Colon (tissue), 2 donors: ENCODE measurements around the gene UXS1.

Experiments used
- FAIRE-seq: peaks from 2 replicates; lab custom pipeline; 2012; peaks lifted over from hg19 to GRCh38; lab: Jason Lieb, UNC
- donor health status: control.
- donor health status: control.

Gene UXS1

DNA sequence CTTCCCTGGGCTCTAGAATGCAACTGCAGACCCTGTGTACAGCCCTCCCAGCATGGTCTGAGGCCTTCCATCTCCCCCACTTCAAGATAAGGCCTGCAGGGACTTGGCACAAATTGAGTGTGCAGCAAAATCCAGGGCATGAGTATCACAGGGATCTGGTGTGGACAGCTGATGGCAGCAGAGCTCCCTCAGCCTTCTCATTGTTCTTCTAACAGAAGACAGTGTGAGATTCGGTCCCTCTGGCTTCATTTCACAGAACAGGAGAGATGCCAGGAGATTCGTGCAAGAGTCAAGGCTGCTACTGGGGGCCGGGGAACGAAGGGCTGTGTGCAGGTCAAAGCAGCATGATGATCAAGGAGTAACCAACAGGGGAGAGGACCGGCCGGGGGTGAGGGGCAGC, 85.8 kb downstream of the UXS1 start:
- no peak for FAIRE-seq

DNA sequence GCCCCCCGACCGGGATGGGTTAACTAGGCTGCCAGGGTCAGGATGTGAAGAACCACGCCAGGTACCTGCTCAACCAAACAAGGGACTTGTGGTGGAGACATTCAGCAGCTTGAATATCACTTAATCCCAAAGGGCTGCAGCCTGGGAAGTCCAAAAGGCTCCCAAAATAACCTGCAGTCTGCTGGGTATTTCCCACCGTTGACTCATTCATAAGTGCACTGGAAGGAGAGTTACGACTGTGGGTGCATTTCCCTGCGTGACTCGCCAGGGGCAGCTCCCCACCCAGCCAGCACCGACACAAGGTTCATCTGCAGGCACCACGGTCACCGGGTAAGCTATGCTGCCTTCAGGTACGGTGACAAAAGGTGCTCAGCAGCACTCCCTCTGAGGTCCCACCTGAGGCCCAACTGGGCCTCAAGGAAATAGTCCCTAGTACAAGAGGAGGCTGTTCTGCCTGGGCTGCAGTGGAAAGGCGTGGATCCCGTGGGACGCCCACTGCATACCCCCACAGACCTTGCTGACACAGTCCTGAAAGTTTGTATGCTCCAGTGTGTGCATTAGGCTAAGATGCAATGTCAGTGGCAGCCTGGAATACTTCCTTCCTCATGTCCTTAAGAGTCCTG, 86.5 kb downstream of the UXS1 start:
- FAIRE-seq: no peak

DNA sequence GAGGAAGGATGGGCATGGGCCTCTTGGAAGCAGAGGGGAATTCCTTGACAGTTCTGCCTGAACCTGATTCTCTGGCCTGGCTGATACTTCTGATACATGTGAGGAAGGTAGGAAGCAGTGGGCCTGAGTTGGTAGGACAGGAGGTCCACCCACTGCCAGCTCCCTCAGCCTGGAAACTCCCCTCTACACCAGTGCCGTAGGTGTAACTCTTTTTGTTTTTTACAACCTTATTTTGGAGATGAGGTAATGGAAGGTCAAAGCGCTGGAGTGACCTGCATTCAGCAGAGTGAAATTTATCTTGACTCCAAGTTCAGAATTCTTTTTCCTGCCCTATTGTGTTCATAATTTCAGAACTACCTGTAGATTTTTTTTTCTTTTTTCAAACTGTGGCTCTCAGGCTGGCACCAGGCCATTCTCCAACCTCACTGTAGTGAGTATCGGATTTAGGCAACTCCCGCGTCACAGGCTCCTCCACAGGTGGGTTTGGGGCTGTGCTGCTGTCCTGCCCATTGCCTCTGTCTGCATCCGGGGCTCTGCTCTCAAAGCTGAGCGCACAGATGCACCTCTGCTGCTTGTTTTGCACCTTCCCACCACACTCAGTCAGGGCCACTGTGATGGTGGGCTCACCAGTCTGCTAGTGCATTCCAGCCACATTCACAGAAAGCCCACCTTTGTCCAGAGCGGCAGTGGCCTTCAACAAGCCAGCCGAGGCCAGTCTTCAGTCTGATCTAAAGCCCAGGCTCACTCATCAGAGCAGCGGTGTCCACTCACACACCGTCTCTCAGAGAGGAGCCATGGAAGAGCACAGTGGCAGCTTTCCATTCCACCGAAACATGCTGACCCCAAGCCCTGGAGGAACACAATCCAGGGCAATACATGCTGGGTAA, 87.2 kb downstream of the UXS1 start:
- FAIRE-seq: no peak

DNA sequence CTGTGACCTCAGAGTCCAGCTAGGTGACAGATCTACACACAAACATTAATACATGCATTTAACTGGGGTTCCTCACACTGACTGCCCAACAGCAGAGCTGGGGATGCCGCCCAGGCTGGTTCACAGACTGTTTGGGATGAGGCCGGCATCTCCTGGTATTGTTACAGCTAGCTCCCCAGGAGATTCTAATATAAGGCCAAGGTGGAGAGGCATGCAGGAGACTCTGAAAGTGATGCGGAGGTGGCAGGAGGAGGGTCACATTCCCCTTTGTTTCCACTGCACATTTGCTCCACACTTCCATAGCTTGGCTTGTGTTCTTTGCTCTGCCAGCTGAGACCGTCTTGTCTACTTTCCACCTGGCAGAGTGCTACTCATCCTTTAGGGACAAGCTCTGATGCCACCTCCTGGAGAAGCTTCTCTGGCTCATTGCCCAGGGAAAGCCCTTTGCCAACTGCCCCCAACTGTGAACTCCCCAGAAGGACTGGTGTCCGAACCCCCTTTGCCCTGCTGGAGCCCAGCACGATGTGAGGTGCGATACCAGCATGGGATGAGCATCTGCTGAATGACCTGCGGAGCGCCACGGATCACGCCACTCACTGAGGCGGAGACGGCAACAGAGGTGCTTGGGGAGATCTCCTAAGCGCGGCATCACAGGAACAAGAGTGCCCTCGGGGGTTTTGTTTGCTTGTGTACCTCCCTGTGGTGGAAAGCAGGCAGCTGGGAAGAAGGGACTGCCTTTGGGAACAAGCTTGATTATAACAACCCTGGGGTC, 88.8 kb downstream of the UXS1 start:
- FAIRE-seq: no peak

DNA sequence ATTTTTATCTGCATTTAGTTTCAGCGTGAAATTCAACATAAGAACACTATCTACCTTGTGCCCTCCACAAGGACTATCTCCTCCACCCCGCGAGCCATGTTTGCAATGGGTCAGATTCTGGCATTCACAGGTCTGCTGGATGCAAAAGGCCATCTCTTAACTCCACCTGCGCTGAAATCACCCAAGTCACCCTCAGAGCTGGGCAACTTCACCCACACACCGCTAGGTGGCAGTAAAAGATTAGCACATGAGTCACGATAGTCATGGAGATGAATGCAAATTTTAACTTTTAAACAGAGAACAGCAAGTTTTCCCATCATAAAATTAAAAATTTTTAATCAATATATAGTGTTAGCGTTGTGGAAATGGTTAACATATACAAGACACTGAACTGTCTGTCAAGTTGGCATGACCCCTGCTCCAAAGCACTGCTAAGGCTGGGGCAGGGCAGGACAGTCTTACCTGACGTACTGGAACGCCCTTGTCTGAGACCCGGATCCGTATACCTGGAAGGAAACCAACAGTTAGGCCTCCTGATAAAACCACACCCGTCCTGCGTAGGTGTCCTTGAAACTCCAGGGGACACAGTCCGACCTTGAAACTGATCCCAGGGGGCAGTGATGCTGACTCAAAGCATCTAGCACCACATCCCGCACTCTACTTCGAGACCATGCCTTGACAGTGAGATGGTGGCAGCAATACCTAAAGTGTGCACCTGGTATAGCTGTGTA, 89.6 kb downstream of the UXS1 start:
- FAIRE-seq: no peak

DNA sequence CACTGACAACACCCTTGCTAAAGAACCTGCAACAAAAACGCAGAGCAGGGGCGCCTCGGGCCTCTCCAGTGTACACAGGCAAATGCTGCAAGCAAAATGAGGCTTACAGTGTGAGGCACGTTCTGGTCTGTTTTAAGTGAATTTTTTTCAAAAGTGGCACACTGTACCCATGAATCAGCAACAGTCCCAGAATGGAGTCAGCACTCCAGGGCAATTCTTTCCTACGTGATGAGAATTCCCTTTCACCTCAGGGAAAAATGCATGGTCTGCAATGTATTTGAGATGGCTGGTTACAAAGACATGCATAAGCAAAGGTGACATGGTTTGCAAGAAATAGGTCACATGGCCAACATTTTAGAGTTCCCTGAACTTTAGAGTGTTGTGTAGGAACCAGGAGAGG, 94.4 kb downstream of the UXS1 start:
- FAIRE-seq: no peak

DNA sequence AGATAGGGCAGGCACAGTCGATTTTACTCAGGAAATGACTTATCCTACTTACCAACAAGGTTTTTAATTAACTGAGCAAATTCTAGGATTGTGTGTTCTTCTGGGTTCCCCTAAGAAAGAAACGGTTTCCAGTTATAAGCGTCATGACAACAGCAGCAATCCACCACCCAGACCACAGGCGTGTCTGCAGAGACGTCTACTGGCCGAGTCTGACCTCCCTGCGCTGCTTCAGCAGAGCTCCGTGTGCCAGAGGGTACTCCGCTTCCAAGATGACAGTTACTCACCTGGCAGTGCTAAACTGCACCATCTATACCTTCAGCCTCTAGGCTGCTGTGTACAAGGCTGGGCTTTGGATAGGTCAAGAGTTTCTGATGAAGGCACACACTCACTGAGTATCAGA, 95.4 kb downstream of the UXS1 start:
- no peak for FAIRE-seq

DNA sequence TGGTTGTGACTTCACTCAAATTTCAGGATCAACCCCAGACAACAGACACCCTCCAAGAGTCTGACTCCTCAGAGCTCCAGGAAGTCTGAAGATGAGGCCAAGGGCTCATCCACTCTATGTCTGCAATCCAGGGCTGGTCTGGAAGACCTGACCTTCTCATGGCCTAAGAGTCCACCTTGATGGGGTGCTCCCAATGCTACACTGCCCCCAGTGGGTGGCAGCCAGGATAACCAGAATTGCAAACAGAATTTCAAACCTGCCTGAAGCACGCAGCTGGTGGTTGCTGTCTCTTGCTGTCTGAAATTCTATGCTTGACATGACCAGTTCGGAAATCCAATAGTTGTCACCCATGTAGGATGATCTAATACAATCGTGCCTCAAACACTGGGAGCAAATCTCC, 96.0 kb downstream of the UXS1 start:
- no peak for FAIRE-seq

DNA sequence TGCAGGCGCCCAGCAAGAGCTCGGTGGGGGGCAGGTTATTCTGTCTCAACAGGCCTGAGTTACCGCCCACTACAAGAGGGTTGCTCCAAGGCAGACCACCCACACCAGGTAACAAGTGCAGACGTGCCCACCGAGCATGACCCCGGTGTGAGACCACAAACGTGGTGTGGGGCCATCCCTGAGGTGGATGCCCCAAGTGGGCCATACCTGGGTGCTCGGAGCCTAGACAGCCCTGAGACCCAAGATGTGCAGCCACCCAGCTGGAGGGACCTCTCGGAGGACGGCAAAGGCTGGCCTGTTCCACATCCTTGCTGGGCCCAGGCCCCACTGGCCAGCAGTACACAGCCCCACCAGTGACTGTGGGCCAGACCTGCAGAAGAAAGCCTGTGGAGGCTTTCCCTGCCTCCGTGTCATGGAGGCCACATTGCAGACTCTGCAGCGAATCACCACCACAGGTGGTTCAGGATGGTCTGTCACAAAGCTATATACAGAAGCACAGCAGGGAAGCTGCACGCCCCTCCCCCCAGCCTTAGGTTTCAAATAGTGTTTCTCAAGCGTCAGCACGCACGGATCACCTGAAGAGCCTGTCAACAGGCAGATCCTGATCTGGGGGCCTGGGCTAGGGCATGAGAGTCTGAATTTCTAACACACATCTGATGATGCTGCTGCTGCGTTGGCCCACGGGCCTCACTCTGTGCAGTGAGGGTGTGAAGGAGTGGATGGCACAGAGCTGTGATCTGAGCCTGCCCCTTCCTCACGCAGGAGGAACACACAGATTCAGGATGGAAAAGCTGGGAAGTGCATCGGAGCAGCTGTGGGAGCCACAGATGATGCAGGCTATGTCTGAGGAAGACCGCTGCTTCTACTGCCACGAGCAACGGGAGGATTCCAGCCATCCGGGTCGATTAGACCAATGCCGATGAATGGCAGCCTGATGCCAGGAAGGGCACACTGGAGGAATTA, 96.8 kb downstream of the UXS1 start:
- FAIRE-seq: no peak

DNA sequence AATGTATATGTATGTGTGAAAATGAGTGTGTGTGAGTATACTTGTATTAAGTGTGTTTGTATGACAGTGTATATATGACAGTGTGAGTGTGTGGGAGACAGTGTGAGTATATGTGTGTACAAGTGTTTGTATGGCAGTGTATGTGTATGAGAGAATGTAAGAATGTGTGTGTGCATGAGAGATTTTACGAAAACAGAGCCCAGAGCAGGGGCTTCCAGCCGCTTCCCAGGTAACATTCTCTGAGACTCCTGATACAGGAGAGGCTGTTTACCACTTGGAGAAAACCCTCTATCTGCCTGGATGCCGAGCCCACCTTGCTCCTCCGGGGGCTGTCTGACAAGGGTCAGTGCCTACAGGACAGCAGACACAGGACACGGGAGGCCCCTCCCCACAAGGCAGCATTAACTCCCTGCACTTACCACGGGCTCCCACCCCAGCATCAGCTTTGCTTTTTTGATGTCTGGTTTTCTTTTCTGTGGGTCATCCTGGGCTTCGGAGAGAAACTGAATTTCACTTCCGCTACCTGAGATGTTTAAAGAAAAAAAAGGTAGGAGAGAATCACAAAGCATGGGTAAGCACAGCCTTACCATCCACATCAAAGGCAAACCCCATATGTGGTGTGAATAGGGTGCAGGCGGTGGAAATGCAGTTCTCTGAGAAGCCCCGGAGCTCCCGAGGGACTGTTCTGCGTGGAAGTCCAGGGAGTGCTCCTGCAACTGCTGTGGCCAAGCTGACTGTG, 97.6 kb downstream of the UXS1 start:
- no peak for FAIRE-seq

DNA sequence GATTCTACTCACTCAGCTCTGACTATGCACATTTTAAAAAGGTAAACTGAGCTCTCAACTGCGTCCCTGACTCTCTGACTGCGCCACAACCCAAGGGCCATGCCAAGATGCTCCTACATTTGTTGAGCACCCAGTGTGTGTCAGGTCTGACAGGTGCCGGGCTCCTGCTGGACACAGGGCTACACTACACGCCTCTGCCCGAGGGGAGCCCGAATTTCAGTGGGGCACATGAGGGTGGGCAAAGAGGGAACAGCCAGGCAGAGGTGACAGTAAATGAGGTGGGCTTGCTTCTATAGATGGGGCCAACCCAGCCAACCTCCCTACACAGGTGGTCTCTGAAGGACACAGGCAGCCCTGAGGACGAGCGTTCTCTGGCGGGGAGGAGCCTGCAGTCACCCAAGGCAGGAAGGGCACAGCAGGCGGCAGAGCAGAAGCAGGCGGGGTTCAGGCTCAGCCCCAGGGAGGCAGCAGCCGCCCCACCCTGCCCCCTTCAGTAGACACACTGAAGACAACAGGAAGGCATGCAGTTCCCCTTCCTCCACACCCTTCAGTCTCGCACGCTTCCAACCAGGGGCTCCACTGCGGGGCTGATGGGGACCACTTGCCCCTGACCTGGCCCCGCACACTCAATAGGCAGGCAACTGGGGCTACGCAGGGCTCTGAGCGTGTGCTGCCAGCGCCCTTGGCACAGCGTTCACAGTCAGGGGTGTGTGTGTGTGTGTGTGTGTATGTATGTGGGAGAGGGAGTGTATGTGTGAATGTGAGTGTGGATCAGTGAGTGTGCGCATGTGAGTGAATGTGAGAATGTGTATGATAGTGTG, 98.4 kb downstream of the UXS1 start:
- FAIRE-seq: no peak

DNA sequence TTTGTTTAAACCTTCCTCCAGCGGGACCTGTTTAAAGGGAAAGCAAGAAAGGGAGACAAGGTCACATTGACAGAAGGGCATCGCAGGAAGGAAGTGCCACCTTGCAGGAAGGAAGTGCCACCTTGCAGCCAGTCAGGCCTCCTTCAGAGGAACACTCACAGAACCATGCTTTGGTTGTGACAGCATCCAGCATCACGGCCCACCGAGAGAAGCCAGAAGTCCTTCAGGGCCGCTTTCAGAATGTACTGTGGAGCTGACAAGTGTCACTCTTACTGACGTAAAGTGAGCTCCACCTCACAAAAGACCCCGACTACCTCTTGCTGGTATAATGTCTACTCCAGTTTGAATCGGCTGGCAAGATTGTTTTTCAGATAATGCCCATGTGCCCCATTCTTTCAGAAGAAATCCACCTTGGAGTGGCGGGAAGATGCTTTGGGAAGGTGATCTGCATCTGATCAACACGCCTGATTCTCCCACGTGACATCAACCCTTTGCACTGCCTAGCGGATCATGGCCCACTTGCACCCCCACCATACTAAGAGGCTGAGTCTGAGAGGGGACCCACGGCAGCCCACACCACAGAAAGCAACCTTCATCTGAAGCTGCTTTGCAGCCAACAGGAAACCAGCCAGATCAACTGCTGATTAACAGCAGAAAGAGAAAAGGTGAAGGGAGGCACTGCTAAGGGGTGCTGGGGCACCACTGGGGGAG, 99.8 kb downstream of the UXS1 start:
- no peak for FAIRE-seq

DNA sequence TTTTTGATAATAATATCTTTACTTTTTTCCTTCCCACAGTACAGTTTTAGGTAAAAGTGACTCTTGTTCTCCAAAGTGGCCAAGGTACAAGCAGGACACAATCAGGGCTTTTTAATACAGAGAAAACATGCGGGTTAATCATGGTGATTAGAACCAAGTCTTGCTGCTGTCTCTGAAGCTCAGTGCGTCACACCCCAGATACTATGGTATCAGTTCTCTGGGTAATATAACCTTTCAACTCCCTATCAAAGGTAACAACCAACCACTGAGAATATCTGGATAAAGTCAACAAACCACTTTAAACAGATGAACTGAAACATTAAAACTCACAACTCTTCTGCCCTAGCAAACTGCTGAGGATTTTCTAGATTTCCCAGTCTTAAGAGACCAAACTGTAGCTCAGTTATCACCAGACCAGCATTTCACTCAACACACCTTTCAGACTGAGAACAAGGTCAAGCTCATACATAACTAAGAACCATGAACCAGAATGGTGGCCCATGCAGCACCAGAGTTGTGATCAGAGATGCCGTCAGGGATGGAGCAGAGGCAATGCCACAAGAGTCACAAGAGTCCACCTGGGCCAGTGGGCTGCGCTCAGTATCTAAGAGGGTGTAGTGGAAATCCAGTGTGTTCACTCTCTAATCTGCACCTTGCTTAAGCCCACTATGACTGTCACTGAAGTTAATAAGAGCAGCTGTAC, 103.0 kb downstream of the UXS1 start:
- no peak for FAIRE-seq

DNA sequence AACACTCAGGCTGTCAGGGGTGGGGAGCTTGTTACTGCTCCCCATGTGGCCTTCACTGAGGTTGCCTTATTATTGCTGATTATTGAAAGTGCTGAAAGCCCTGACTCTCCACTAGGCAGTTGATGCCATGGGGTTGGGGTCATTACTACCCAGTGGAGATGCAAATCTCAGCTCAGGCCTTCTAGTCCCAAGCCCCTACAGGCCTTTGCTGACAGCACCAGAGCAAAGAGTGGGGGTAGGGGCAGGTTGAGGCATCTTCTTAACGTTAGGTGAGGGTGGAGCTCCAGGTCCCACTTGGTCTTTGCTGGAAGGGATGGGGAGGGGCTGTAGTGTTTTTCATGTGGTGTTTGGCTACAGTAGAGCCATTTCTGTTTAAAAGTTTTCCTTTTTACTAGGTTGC, 104.5 kb downstream of the UXS1 start:
- FAIRE-seq: no peak

DNA sequence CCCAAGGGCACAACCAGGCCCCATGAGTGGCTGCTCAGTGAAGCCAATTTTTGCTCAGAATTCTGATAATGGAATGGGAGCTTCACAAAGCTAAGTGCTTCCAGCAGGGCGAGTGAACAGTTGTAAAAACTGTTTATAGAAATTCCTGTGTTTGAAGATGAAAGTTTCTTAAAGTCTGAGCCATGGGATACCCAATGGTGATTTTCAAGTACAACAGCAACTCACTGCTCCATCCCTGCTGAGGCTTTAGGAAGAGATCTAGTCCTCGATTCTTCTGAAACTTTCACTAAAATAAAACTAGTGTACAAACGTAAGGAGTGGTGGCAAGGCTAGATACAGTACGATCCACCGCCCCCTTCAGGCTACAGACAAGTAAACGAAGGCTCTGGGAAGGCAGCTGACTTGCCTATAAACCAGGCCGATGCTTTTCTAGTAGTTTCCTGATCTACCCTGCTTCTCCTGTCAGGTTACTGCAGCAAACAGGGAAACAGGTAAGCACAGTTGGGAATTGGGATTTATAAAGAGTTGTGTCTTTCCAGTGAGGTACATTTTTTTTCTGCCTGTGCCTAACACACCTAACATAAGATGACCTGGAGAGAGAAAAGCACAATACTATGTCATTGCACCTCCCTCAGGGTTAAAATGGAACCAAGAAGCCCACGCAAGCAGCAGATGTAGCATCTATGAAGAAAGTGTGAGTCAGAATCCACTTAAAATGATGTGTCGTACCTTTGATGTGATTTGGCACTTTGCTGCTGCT, 108.7 kb downstream of the UXS1 start:
- no peak for FAIRE-seq

DNA sequence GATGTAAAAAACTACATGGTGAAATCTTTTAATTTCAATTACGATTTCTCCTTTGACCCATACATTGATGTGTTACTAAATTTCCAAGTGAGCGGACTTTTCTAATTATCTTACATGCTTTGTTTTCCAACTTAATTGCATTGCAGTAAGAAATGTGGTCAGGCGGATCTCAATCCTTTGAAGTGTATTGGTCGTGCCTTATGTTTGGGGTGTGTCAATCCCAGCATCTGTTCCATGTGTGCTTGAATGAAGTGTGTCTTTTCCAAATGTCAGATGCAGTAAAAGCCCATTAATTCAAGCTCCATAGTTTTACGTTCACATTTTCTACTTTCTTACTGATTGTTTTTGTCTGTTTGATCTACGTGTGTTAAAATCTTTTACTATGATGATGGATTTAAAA, 113.1 kb downstream of the UXS1 start:
- FAIRE-seq: no peak

DNA sequence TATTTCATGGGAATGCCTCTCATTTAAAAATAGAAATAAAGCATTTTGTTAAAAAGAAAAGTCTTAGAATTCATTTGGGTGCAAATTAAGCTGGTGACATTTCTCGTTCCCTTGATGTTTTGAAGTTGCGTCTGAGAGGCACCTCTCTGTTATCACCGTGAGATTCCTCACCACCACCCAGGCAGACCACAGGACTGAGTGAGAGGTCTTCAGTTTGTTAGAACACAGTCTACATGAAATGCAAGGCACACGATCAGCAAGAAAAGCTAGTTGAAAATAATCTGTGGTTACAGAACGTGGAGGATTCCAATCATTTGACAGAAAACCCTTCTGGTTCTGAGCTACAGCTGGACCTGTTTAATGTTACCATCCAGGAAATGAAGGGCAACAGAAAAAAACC, 116.0 kb downstream of the UXS1 start:
- FAIRE-seq: no peak

DNA sequence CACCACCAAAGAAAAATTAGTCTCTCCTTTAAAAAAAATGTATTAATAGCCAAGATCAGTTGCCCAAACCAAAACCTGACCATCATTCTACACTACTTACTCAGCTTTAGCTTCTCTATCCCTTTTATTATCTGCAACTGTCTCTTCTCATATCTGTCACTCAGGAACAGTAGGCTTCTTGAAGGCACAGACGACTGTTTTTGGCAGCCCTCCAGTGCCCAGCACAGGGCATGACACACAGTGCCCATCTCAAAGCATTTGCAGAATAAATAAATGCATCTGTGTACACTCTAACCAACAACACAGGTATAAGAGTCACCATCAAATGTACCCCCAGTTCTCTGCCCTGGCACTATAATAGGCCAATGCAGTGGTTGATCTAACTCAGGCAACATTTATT, 117.2 kb downstream of the UXS1 start:
- no peak for FAIRE-seq
